HG02970 (cell line): ENCODE data around the gene JARID2.

Experiments used
- ATAC-seq: cut with Tn5 transposase; IDR thresholded peaks from one replicate; pipeline ENCODE4 v1.9.1; 2021; ENCODE audit warnings: mild to moderate bottlenecking, moderate library complexity, moderate number of reproducible peaks; ENCODE audit not compliant: unreplicated experiment, low FRiP score

The JARID2 gene

GRCh38 chr6:15496345-15497131 is 250.7 kb downstream of the JARID2 start:
- ATAC-seq: no peak

DNA sequence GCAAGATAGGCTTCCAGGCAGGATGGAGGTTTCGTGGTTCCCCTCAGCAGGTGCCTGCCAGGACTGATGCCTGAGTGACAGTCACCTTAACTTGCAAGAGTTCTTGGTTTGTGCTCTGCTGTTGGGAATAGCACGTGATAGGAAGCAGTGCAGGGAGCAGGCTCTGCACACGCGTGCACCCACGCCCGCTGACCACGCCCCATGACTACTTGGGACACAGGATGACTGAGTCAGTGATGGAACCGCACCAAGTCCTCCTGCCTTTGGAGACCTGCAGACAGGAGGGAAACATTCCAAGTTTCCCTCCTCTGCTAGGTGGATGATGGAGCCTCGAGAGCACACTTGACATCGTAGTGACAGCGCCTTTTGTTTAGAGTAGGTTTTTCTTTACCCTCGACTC is 252.8 kb downstream of the JARID2 start:
- no peak for ATAC-seq

DNA sequence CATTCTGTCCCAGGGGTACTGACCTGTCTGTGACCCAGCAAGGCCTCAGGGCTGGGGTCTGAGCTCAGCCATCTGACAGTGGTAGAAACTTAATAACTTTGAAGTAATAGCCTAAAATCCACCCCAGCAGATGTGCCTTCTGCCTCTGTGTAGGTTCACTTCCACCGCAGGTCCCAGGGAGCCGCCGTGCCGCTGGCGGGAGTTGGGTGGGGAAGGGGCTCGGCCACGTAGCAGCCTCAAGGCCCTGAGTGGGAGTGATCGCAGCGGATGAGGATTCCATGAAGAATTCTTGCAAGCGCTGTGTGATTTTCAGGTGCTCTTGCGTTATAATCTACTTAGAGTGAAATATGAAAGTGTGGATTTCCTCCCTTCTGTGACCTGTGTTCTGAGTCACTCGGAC is 253.3 kb downstream of the JARID2 start:
- no peak for ATAC-seq

DNA sequence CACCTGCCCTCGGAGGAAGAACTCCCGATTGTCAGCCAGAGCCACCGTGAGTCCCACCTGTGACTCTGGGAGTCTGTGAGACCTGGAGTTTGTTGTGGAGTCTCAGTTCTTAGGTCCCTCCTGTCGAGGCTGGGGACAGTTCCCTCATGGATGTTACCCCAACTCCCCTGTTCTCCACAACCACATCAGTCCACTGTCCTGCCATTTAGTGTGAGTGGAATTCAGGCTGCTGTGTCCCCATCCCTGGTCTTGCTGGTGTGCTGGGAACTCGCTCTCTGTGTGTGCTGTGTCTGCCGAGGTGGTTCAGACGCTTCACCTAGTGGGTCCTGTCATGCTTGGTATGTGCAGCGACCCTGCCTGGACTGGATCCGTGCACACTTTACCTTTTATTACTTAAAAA is 253.7 kb downstream of the JARID2 start:
- no peak for ATAC-seq

DNA sequence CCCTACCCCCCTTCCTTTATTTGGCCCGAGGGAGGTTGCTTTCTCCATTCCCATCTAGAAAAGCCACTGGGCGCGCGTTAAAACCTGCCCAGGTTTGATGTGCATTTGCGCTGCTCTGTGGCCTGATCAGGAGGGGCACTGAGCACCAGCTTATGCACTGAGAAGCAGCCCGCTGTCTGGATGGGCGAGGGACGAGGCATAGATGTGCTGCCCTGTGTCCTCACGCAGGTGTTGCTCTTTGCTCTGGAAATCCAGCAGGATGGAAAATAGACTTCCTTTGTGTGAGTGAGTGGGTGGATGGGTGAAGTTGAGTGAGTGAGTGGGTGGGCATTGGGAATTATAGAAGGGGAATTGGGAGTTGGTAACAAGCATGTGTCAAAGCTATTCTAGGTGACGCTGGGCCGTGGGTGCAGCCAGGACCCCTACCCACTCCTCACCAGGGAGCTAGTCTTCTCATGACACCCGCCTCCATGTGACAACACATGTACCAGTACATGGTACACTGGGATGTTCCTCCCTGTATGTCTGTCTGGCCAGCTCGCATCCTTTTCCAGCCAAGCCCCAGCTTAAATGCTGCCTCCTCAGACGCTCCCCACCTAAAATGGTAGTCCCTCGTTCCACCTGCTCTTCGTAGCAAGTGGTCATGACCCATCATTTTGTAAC is 254.3 kb downstream of the JARID2 start:
- ATAC-seq: no peak

- no peak for ATAC-seq
Measured at GRCh38 chr6:15500901-15501825, 255.3 kb downstream of the JARID2 start.

DNA sequence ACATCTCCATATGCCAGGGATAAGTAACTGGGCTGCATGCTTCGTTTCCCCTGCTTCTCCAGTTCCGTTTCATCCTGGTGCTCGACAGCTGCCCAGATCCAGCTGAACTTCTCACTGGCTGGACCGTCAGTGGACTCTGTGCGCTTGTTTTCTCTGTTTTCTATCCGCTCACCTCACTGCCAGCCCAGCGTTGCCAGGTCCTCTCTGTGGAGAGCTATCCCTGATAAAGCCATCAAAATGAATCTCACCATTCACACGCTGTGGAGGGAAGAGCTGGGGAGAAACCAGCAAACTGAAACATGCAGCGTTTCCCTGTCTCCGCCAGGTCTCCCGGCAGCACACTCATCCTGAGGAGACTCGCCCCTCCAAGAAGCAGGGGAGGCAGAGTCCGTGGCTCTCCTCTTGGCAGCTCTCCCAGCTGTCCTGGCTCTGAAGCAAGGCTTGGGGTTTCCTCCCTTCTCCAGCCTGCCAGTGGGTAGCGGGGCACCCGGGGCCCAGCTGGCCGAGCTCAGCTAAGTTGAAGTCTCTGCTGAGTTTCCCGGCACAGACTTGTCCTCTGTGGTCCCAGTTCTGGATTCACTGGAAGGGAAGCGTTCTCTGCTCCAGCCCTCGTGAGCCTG is 256.1 kb downstream of the JARID2 start:
- ATAC-seq: no peak

GRCh38 chr6:15502446-15503345 is 256.8 kb downstream of the JARID2 start:
- ATAC-seq: no peak

DNA sequence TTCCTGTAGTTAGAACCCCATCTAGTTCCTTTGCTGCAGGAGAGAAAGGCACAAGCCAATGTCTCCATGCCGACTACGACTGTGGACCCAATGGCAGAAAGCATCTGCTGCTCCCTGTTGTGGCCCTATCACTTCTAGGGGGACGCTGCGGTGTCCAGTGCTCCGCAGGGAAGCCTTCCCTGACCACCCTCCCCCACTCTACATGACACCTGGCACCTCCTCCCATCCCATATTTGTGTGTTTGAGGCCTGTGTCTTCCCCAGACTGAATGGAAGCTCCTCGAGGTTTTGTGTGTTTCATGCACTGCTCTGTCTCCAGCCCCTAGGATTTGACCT is 257.4 kb downstream of the JARID2 start:
- ATAC-seq: no peak

DNA sequence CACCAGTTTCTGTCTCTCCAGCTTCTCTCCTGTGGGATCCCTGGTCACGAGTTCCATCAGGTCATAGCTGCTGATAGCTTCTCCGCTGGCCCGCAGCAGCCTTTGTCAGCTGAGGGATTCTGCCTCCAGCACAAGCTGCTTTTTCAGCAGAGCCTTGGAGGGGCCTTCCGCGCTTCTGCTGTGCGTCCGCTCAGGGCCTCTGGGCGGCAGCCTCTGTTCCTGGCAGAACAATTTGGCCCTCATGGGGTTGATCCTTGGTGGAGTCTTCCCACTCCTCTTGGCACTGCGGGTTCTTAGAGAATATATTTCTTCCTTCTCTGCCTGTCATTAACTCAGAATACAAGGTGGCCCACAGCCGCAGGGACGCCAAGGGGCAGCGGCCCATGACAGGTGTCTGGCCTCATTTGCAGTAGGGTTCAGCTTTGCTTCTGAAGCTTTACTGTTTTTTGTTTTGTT is 258.2 kb downstream of the JARID2 start:
- no peak for ATAC-seq

- no peak for ATAC-seq
Measured at GRCh38 chr6:15504581-15505350, 258.9 kb downstream of the JARID2 start.

GRCh38 chr6:15505463-15505918 is 259.6 kb downstream of the JARID2 start:
- no peak for ATAC-seq

- ATAC-seq: no peak
Measured at GRCh38 chr6:15506066-15506465, 260.2 kb downstream of the JARID2 start.

- no peak for ATAC-seq
Measured at GRCh38 chr6:15507221-15507620, 261.4 kb downstream of the JARID2 start.

DNA sequence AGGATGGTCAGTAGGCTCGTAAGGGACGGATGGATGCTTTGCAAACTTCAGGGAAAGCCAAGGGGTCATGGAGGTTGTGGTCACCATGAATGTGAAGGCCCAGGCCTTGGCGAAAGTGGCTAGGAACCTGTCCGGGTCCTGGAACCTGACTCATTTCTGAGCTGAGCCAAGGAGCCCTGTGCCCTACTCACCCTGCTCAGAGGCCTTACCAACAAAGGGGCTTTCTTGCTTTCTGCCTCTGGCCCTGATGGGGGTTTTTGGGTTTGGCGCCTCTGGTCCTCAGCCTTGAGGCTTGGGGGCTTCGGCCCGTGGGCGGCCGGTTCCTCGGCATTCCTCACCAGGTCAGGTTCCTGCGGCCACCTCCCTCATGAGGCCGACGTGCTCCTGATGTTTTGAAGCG is 261.9 kb downstream of the JARID2 start:
- no peak for ATAC-seq

- ATAC-seq: no peak
Measured at GRCh38 chr6:15508441-15508871, 262.6 kb downstream of the JARID2 start.

- no peak for ATAC-seq
Measured at GRCh38 chr6:15508931-15509330, 263.1 kb downstream of the JARID2 start.

DNA sequence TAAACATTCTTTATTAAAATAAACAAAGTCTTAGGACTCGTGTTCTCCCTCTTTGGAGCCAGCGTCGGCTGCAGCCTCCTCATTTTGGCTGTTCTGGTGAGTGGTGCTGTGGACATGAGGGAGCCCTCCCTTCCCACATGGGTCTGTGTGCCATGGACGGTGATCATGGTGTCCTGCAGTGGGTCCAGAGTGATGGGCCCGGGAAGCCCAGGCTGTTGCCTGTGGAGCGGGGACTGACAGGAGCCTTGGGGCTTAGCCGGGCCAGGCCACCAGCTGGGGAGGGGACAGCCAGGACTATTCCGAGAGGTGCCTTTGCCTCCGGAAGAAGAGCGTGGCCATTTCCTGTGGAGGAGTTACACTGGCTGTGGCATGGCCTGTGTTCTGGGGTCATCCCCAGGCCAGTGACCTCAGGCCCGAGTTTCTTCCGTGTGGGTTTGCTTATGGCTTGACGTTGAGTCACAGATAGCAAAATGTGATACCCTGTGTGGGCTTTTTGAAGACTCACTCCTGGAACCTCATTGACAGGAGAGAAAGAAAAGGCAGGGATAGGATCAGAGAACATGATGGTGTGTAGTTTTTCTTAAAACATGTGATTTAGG is 263.6 kb downstream of the JARID2 start:
- ATAC-seq: no peak
